ENCODE results near the gene TMCO6.

GRCh38 chr5:140641716-140642115 lies 2.5 kb downstream of the TMCO6 start:
- TF ChIP-seq CTCF (IDR thresholded peaks at IDR 0.05) (no peak), EZH2 (IDR thresholded peaks at IDR 0.05) (no peak), EZH2phosphoT487 (IDR thresholded peaks at IDR 0.05) (no peak)
